ENCODE measurements around the gene PITPNC1. TPM values are rescaled to one million over a fixed set of nuclear protein-coding genes. Genes with fewer than 3 reads are reported as not detected.
"Not testable (repeated sequence)": the region's sequence is repeated elsewhere in the genome, so short reads cannot be mapped to it uniquely, and the experiment has no call there.

The PITPNC1 gene
- total RNA-seq, 4 donors from 2014 or later = 7.6 to 30.1 (median 15.1) TPM

- no peak for ATAC-seq
- H3K4me3 ChIP-seq = no peak overlapping the region
- H3K36me3 ChIP-seq = no peaks in the 10 kb centered on the region
- 13 to 28% methylated on average over 4 of the region's 4 CpGs for WGBS, 2 donors (ENCODE audit: low coverage in 1 of 2)
- H3K27ac ChIP-seq = peak overlapping the region; percentile 44 to 70 (median 64)
- H3K9me3 ChIP-seq = no peaks in the 10 kb centered on the region
- TF ChIP-seq EP300 (IDR thresholded peaks at IDR 0.05) = no peak
- no peaks in the 10 kb centered on the region for H3K27me3 ChIP-seq
- peaks cover 9 to 33% (median 11%) of the 10 kb centered on the region in 3 donors for H3K4me1 ChIP-seq
These were observed 137.9 kb downstream of the PITPNC1 start for GRCh38 chr17:67514998-67515397.

GRCh38 chr17:67515490-67516083, 138.5 kb downstream of the PITPNC1 start:
- Histone ChIP-seq H3K27ac (peak overlapping the region; percentile 44 to 70 (median 64)), H3K27me3 (no peaks in the 10 kb centered on the region), H3K36me3 (no peaks in the 10 kb centered on the region), H3K4me3 (no peak overlapping the region), H3K4me1 (peaks cover 6 to 33% (median 11%) of the 10 kb centered on the region in 3 donors), H3K9me3 (no peaks in the 10 kb centered on the region)
- no peak for TF ChIP-seq CTCF (IDR thresholded peaks at IDR 0.05)
- no peak for TF ChIP-seq POLR2A (IDR thresholded peaks at IDR 0.05)
- no peak for TF ChIP-seq EP300 (IDR thresholded peaks at IDR 0.05)
- TF ChIP-seq POLR2AphosphoS5 (IDR thresholded peaks at IDR 0.05) = no peak
- no peak for ATAC-seq
- 23% methylated on average over 6 to 10 of the region's 10 CpGs for WGBS, 2 donors (ENCODE audit: low coverage in 1 of 2)

GRCh38 chr17:67516571-67516970, 139.5 kb downstream of the PITPNC1 start:
- 91 to 100% methylated on average over 1 to 10 of the region's 10 CpGs for WGBS, 2 donors (ENCODE audit: low coverage in 1 of 2)
- not testable (repeated sequence) for ATAC-seq, H3K4me3 ChIP-seq, H3K27me3 ChIP-seq, H3K9me3 ChIP-seq, H3K36me3 ChIP-seq
- Histone ChIP-seq H3K4me1 (peaks cover 6 to 39% (median 11%) of the 10 kb centered on the region in 3 donors), H3K27ac (peak overlapping the region in 1 of 4 donors; percentile 63)

- Histone ChIP-seq H3K4me1 (peaks cover 6 to 45% (median 11%) of the 10 kb centered on the region in 3 donors), H3K27me3 (no peaks in the 10 kb centered on the region), H3K9me3 (no peaks in the 10 kb centered on the region), H3K36me3 (no peaks in the 10 kb centered on the region), H3K4me3 (no peak overlapping the region), H3K27ac (no peak overlapping the region)
- WGBS, 2 donors (ENCODE audit: low coverage in 1 of 2) = 63% methylated on average over 1 of the region's 1 CpG; no CpG with 5 or more reads in 1 of the 2 donors
- TF ChIP-seq EP300 (IDR thresholded peaks at IDR 0.05) = no peak
- TF ChIP-seq CTCF (IDR thresholded peaks at IDR 0.05) = no peak
- no peak for TF ChIP-seq POLR2AphosphoS5 (IDR thresholded peaks at IDR 0.05)
- TF ChIP-seq POLR2A (IDR thresholded peaks at IDR 0.05) = no peak
- no peak for ATAC-seq
These were observed 140.2 kb downstream of the PITPNC1 start for GRCh38 chr17:67517325-67517724.

GRCh38 chr17:67518876-67519275, 141.8 kb downstream of the PITPNC1 start:
- Histone ChIP-seq H3K4me3 (no peak overlapping the region), H3K9me3 (no peaks in the 10 kb centered on the region), H3K36me3 (no peaks in the 10 kb centered on the region), H3K27me3 (no peaks in the 10 kb centered on the region), H3K27ac (no peak overlapping the region), H3K4me1 (peaks cover 6 to 45% (median 11%) of the 10 kb centered on the region in 3 donors)
- no peak for TF ChIP-seq POLR2A (IDR thresholded peaks at IDR 0.05)
- no peak for TF ChIP-seq EP300 (IDR thresholded peaks at IDR 0.05)
- TF ChIP-seq POLR2AphosphoS5 (IDR thresholded peaks at IDR 0.05) = no peak
- no peak for TF ChIP-seq CTCF (IDR thresholded peaks at IDR 0.05)
- ATAC-seq = no peak
- 94% methylated on average over 3 of the region's 3 CpGs; no CpG with 5 or more reads in 1 of the 2 donors for WGBS, 2 donors (ENCODE audit: low coverage in 1 of 2)

- peaks cover 6 to 40% (median 9%) of the 10 kb centered on the region in 3 donors for H3K4me1 ChIP-seq
- ATAC-seq = no peak
- no peaks in the 10 kb centered on the region for H3K36me3 ChIP-seq
- no peaks in the 10 kb centered on the region for H3K9me3 ChIP-seq
- no peak overlapping the region for H3K4me3 ChIP-seq
- whole genome bisulfite sequencing, 2 donors (ENCODE audit: low coverage in 1 of 2) = 79 to 93% methylated on average over 3 to 5 of the region's 5 CpGs
- no peaks in the 10 kb centered on the region for H3K27me3 ChIP-seq
- peak overlapping the region in 3 of 4 donors; percentile 26 to 38 (median 33) for H3K27ac ChIP-seq
- TF ChIP-seq CTCF (IDR thresholded peaks at IDR 0.05) = no peak
- TF ChIP-seq EP300 (IDR thresholded peaks at IDR 0.05) = no peak
- TF ChIP-seq POLR2A (IDR thresholded peaks at IDR 0.05) = no peak
- TF ChIP-seq POLR2AphosphoS5 (IDR thresholded peaks at IDR 0.05) = no peak
These were observed 142.7 kb downstream of the PITPNC1 start for GRCh38 chr17:67519801-67520251.

All from gastroesophageal sphincter (tissue), 4 donors.